ENCODE data around the gene BSG. TPM values are rescaled to one million over a fixed set of nuclear protein-coding genes. Genes with fewer than 3 reads are reported as not detected.

BSG gene
- total and polyA plus RNA-seq, 9 of the 15 experiments (the other 6 are each of a cell fraction or from before 2014, with no cell fraction given) = 4.6 to 495 (median 187) TPM

GRCh38 chr19:597406-598315, 25.3 kb downstream of the BSG start:
- H3K79me2 ChIP-seq (ENCODE audit: control insufficient read depth, insufficient read depth, low read length) = no peaks in the 10 kb centered on the region
- no peak overlapping the region for H2AFZ ChIP-seq (ENCODE audit: low read depth, low read length)
- no peak overlapping the region for H3K4me3 ChIP-seq
- DNase-seq (ENCODE audit: extremely low read depth in 1 of 4, low spot score in 3 of 4) = peak in 1 of 4 experiments; percentile 47
- H3K9me1 ChIP-seq (ENCODE audit: control insufficient read depth, insufficient read depth, low read length) = no peaks in the 10 kb centered on the region
- ATAC-seq = no peak
- peak; percentile 98 for FAIRE-seq
- POLR2A ChIA-PET = interaction anchor here (0.6 kb wide), 1 partner anchor 74 kb away, joined by 4 read pairs; no protein-coding TSS in a partner anchor
- H3K27me3 ChIP-seq (ENCODE audit: control insufficient read depth in 2 of 2, insufficient read depth in 2 of 2, low read length in 2 of 2) = peaks cover 12 to 26% of the 10 kb centered on the region in 2 experiments; a peak in 4 of 5 replicates
- H3K4me2 ChIP-seq (ENCODE audit: insufficient read depth, low read length) = no peak overlapping the region
- H3K36me3 ChIP-seq (ENCODE audit: control insufficient read depth, insufficient read depth, low read length) = no peaks in the 10 kb centered on the region
- H4K20me1 ChIP-seq (replicated peaks; ENCODE audit: control insufficient read depth, insufficient read depth, low read length) = peaks cover 13% of the 10 kb centered on the region; the same call in 1 of the 2 replicates
- H3K9ac ChIP-seq (ENCODE audit: insufficient read depth in 1 of 2, low read depth in 2 of 2, low read length in 2 of 2) = no peak overlapping the region
- H3K27ac ChIP-seq (ENCODE audit: extremely low read depth, low read depth, low read length) = no peak overlapping the region
- in situ Hi-C loops (cut with MboI) = no loop called here
- 0 out of 2 replicates have a peak, but pooled peaks cover 2% of the 10 kb centered on the region for H3K9me3 ChIP-seq (replicated peaks; ENCODE audit: control insufficient read depth, insufficient read depth, low read depth, low read length)
- CTCF ChIA-PET (ENCODE audit: low intra/inter-chr PET ratio) = no interaction called here
- intact Hi-C loops (cut with micrococcal nuclease) = no loop called here
- whole genome bisulfite sequencing (ENCODE audit: insufficient coverage, low coverage, missing lambda C conversion rate) = 25% methylated on average over 16 of the region's 18 CpGs
- peaks cover 3 to 48% of the 10 kb centered on the region in 2 experiments; a peak in 3 of 5 replicates for H3K4me1 ChIP-seq (replicated peaks in 1 of 2; ENCODE audit: control insufficient read depth in 2 of 2, insufficient read depth in 2 of 2, low read length in 2 of 2)
- BruUV-seq (replicated peaks) = no TSS peak
- TF ChIP-seq KLF10 (CRISPR knock-in tag; IDR thresholded peaks at IDR 0.05) = no peak
- no peak for TF ChIP-seq MCM3 (IDR thresholded peaks at IDR 0.05)
- TF ChIP-seq MAFG (tag; conservative IDR thresholded peaks at IDR 0.05) = no peak
- TF ChIP-seq CHD2 (IDR thresholded peaks at IDR 0.05; ENCODE audit: low read depth, low read length) = no peak
- TF ChIP-seq RCOR1 (IDR thresholded peaks at IDR 0.05; ENCODE audit: borderline replicate concordance in 1 of 2, low read depth in 2 of 2, low read length in 2 of 2) = peak; percentile 65 to 89; a peak in 3 of 4 replicates
- no peak for TF ChIP-seq ZNF253 (CRISPR knock-in tag; conservative IDR thresholded peaks at IDR 0.05)
- no peak for TF ChIP-seq NCOA4 (IDR thresholded peaks at IDR 0.05; ENCODE audit: partially characterized antibody)
- TF ChIP-seq POU5F1 (IDR thresholded peaks at IDR 0.05; ENCODE audit: borderline replicate concordance, low read depth, low read length, partially characterized antibody) = no peak
- peak; percentile 100 for TF ChIP-seq SMARCA5 (IDR thresholded peaks at IDR 0.05)
- no peak for TF ChIP-seq POLR2AphosphoS2 (IDR thresholded peaks at IDR 0.05; ENCODE audit: low read length)
- TF ChIP-seq TEAD1 (CRISPR knock-in tag; IDR thresholded peaks at IDR 0.05) = no peak
- no peak for TF ChIP-seq WHSC1 (IDR thresholded peaks at IDR 0.05; ENCODE audit: low read length)
- TF ChIP-seq GTF2A2 (tag; IDR thresholded peaks at IDR 0.05) = no peak
- no peak for TF ChIP-seq CSDE1 (IDR thresholded peaks at IDR 0.05)
- no peak for TF ChIP-seq NCOA6 (IDR thresholded peaks at IDR 0.05)
- TF ChIP-seq GTF2B (IDR thresholded peaks at IDR 0.05; ENCODE audit: extremely low read depth, insufficient read length) = no peak
- no peak for TF ChIP-seq NR4A1 (CRISPR knock-in tag; IDR thresholded peaks at IDR 0.05)
- peak; percentile 41; the same call in 1 of the 2 replicates for TF ChIP-seq NR4A1 (tag; IDR thresholded peaks at IDR 0.05)
- TF ChIP-seq NFYB (IDR thresholded peaks at IDR 0.05; ENCODE audit: extremely low read depth, insufficient read length) = no peak
- TF ChIP-seq EP400 (IDR thresholded peaks at IDR 0.05) = no peak
- TF ChIP-seq ZBTB33 (CRISPR knock-in tag; IDR thresholded peaks at IDR 0.05) = peak; percentile 76
- no peak for TF ChIP-seq SNIP1 (IDR thresholded peaks at IDR 0.05; ENCODE audit: low read depth)
- no peak for TF ChIP-seq ARID1B (IDR thresholded peaks at IDR 0.05)
